HG02798 (cell line): Measurements from ENCODE around the gene GFPT2.

Experiments used
- ATAC-seq: cut with Tn5 transposase; IDR thresholded peaks from one replicate; pipeline ENCODE4 v1.9.1; 2021; ENCODE audit warnings: mild to moderate bottlenecking; ENCODE audit not compliant: unreplicated experiment, poor library complexity

GFPT2 gene

GRCh38 chr5:180353048-180353979, at the start of gene GFPT2:
TSS of gene GFPT2 (minus strand) at chr5:180353336. CDS start at chr5:180353217, 119 bp downstream.
- ATAC-seq = peak; percentile 59

GRCh38 chr5:180402716-180403115, 49.6 kb upstream of the GFPT2 start:
- no peak for ATAC-seq

GRCh38 chr5:180401229-180401907, 48.2 kb upstream of the GFPT2 start:
- ATAC-seq = no peak

DNA sequence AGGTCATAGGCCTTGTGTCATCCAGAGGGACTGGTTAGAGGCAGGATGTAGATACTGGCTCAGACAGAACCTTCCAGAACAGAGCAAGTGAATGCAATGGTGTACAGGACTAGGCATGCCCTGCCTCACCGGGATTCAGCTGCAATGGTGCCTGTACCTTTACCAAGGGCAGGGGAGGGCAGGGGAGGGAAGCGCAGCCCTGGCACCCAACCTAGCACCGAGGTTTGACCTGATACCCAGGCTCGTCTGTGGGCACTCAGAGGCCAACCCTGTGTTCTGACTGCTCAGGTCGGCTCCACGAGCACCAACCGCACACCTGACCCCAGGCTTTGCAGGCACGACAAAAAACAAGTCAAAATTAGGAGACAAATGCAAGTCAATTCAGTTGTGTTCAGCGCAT, 47.3 kb upstream of the GFPT2 start:
- no peak for ATAC-seq

DNA sequence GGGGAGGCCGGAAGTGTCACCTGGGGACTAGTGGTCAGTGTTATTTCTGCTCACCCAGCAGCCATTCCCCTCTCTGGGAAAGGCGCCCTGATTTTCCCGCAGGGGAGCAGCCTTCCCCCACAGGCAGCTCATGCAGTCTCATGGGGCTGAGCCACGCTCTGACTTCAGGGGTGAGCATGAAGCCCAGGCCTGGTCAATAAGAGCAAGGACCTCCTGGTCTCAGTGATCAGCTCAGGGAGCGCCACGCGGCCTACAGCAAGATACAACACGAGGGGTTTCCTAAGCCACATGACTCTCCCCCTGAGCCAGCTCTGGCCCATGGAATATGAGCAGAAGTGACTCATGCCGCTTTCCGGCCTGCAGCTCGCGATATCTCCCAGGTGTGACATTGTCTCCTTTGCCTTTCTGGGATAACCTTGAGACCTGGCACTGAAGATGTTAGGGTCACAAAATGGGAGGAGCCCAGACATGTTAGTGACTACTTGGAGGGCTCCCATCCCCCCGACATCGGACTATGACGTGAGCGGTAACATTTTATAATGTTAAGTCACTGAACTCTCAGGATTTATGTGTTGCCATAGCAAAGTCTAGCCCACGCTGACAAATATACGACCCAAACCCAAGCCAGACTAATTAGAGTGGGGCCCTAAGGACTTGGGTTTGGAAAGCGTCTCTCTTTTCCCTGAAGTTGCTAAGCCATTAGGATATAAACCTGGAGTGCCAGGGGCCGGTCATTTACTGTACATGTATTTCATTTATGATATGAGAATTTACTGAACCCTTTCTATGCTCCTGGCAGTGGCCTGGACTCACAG, 46.5 kb upstream of the GFPT2 start:
- no peak for ATAC-seq

DNA sequence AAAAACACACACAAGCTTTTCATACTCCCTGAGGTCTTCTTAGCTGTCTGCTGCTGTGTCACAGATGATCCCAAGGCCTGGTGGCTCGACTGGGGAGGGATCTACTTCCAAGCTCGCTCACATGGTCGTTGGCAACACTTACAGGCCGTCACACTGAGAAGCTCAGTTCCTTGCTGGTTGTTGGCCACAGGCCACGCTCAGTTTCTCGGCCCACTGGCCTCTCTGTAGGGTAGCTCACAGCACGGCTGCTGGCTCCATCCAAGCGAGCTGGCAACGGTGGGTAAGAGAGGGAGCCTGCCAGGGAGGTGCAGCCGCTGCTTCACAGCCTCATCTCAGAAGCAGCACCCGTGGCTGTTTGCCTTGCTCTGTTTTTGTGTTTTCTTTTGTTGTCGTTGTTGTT, 43.8 kb upstream of the GFPT2 start:
- no peak for ATAC-seq

DNA sequence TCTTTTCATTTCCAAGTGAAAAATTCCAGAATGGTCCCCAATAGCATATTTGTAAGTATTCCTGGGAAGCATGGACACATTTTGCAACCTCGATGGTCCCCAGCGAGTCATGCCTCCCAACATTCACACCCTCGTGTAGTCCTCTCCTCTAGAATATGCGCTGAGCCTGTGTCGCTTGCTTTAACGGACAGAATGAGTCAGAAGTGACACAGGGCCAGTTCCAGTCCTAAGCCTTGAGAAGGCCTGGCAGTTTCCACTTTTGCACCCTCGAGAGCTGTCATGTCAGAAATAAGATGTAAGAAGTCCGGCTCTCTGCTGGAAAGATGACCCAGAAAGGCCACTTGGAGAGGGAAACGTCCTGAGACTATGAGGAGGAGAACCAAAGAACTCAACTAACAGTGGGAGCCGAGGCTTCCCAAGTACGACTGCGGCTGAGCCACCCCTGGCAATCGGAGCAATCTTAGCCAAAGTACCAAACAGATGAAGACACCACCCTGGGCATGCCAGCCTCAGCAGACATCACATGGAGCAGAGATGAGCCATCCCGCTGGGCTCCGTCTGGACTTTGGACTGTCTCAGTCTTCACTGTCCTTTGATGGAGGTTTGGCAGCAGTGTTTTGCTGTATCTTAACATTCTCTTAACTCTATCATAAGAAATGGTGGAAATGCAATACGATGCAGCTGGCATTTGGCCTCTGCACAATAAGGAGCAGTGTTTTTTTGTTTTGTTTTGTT, 42.6 kb upstream of the GFPT2 start:
- ATAC-seq = no peak

DNA sequence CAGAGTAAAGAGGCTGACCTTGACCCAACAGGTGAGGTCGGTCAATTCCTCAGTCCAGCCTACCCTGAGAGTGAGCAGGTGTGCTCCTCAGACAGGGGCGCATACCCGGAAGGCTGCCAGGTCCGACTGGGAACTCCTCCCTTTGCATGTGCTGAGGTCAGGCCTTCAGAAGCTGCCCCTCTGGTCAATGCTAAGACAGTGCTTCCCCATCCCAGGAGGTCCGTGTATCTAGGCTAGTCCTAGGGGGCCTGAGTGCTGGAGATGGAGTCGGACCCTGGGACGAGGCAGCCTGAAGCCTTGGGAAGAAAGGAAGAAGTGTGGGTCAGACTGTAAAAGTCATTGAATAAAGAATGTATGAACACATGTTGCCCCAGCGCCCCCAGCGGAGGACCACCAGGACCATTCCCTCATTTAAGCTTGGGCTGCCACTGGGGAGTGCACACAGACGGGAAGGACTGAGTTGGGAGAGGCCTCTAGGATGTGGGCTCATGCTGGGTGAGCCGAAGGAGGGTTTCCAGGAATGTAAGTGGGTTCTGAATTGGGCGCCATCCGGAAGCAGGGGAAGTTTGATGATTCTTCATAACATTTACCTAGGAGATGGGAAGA, 41.0 kb upstream of the GFPT2 start:
- ATAC-seq = no peak

- no peak for ATAC-seq
Observed at GRCh38 chr5:180391276-180391675, 38.1 kb upstream of the GFPT2 start.

GRCh38 chr5:180390441-180391190, 37.5 kb upstream of the GFPT2 start:
- ATAC-seq = no peak

DNA sequence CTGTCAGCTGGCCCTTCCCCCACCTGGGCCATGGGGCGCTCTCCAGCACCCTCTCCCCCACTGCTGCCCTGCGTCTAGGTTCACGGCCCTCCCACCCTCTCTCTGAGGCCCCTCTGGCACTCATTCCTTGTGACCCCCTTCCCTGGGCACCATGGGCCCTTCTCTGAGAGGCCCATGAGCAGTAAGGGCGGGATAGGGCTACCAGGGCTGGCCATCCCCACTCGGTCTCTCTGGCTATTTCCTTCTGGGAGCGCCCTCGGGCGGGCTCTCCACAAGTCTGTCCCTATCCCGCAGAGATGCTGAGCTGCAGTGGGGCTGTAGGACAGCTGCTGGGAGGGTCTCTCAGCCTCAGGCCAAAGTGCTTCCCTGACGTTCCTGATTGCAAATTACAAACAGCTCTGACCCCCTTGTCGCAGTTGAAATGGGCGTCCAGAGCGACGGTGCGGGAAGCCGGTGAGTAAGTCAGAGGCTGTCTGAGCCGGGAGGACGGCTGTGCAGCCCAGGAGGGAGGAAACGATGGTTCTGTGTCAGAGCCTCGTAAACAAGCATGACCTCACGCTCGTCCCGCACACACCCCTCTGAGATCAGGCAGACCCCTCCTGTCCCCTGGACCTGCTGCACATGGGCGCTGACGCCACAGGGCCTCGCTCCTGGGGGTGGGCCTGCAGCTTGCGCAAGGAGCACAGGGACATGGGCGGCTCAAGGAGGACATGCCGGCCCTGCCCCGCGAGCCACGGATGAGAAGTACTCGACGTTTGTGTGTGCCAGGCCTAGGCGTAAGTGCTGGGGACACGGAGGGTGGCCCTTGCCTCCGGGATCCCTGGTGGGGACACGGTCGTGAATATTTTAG, 36.3 kb upstream of the GFPT2 start:
- ATAC-seq = no peak

DNA sequence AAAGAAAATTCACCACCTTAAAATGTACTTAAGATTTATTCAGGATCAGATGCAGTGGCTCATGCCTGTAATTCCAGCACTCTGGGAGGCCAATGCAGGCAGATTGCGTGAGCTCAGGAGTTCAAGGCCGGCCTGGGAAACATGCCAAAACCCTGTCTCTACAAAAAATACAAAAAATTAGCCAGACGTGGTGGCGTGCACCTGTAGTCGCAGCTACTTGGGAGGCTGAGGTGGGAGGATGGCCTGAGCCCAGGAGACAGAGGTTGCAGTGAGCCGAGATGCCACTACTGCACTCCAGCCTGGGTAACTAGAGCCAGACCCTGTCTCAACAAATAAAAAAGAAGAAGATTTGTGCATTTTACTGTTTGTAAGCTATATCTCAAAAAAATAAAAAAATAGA, 34.7 kb upstream of the GFPT2 start:
- ATAC-seq = no peak

GRCh38 chr5:180382926-180383325, 29.8 kb upstream of the GFPT2 start:
- no peak for ATAC-seq

- ATAC-seq = no peak
Observed at GRCh38 chr5:180381851-180382480, 28.8 kb upstream of the GFPT2 start.

GRCh38 chr5:180381428-180381827, 28.3 kb upstream of the GFPT2 start:
- no peak for ATAC-seq

- ATAC-seq = no peak
Observed at GRCh38 chr5:180380856-180381255, 27.7 kb upstream of the GFPT2 start.

GRCh38 chr5:180380441-180380840, 27.3 kb upstream of the GFPT2 start:
- no peak for ATAC-seq
